ENCODE data around the gene SLC2A10. TPM values are rescaled to one million over a fixed set of nuclear protein-coding genes. Genes with fewer than 3 reads are reported as not detected.

Gene SLC2A10
- total and polyA plus RNA-seq, 2 donors (not counting 3 experiments of a cell fraction or from before 2014, with no cell fraction given), result 11.2 to 13.6 TPM

GRCh38 chr20:46705378-46705729, 4.1 kb upstream of the SLC2A10 start:
- ChIA-PET POLR2A (no interaction called here), CTCF (interaction anchor here (0.8 kb wide), 1 partner anchor 17 kb away, joined by 3 read pairs; the partner anchor contains the start of gene TP53RK)
- H3K9me1 ChIP-seq (replicated peaks; ENCODE audit: control insufficient read depth, extremely low read depth, insufficient read depth, low read length), result no peaks in the 10 kb centered on the region
- no peaks in the 10 kb centered on the region for H3K36me3 ChIP-seq (ENCODE audit: control insufficient read depth in 2 of 2, extremely low read depth in 1 of 2, insufficient read depth in 2 of 2, low read length in 2 of 2)
- H3K9me3 ChIP-seq (replicated peaks; ENCODE audit: control insufficient read depth, insufficient read depth, low read length), result no peaks in the 10 kb centered on the region
- H3K27me3 ChIP-seq (ENCODE audit: control insufficient read depth in 2 of 2, insufficient read depth in 2 of 2, low read length in 2 of 2), result peaks cover 4 to 9% of the 10 kb centered on the region in 2 experiments
- H3K4me1 ChIP-seq (ENCODE audit: control insufficient read depth, extremely low read depth, insufficient read depth, low read length), result peaks cover 7% of the 10 kb centered on the region
- no peak overlapping the region for H3K27ac ChIP-seq (ENCODE audit: insufficient read depth, low read depth, low read length)
- dilution Hi-C loops (cut with MboI; ENCODE audit: extremely low pct_ligation_motif_present, low sequenced_read_pairs), result no loop called here
- H3K9ac ChIP-seq (replicated peaks; ENCODE audit: extremely low read depth, insufficient read depth, low read length), result no peak overlapping the region
- no peak overlapping the region for H3K4me2 ChIP-seq (ENCODE audit: insufficient read depth, low read length)
- H4K20me1 ChIP-seq (replicated peaks; ENCODE audit: control insufficient read depth, extremely low read depth, insufficient read depth, low read length), result no peaks in the 10 kb centered on the region
- no peak for DNase-seq (ENCODE audit: low read depth, low spot score)
- FAIRE-seq, result no peak
- BruUV-seq (replicated peaks), result no TSS peak
- intact Hi-C loops (cut with micrococcal nuclease), result no loop called here
- H3K4me3 ChIP-seq (replicated peaks in 1 of 3; ENCODE audit: insufficient read depth in 1 of 3, low read depth in 1 of 3, low read length in 3 of 3), result no peak overlapping the region
- no peak overlapping the region for H2AFZ ChIP-seq (ENCODE audit: low read depth, low read length)
- H3K79me2 ChIP-seq (ENCODE audit: control insufficient read depth, insufficient read depth, low read length), result no peaks in the 10 kb centered on the region
- TF ChIP-seq JUN (IDR thresholded peaks at IDR 0.05; ENCODE audit: borderline replicate concordance, insufficient read depth, insufficient read length, low read depth) (no peak), CTCF (IDR thresholded peaks at IDR 0.05; ENCODE audit: extremely low read depth in 1 of 2, insufficient read depth in 1 of 2, low read depth in 1 of 2, low read length in 2 of 2) (no peak), EZH2 (IDR thresholded peaks at IDR 0.05; ENCODE audit: borderline replicate concordance, low read depth, low read length, severe bottlenecking) (no peak), GATA2 (IDR thresholded peaks at IDR 0.05; ENCODE audit: insufficient read depth, insufficient read length, low read depth, low read length) (no peak), FOS (IDR thresholded peaks at IDR 0.05; ENCODE audit: borderline replicate concordance, insufficient read depth, low read length) (no peak), MAX (IDR thresholded peaks at IDR 0.05; ENCODE audit: insufficient read depth, insufficient read length) (no peak), MYC (IDR thresholded peaks at IDR 0.05; ENCODE audit: low read depth, low read length) (no peak), POLR2A (IDR thresholded peaks at IDR 0.05; ENCODE audit: low read depth, low read length) (no peak), POLR2AphosphoS5 (IDR thresholded peaks at IDR 0.05; ENCODE audit: insufficient read depth, low read depth, low read length) (no peak)

Data from endothelial cell of umbilical vein (primary cell).